Stimulated activated CD8-positive, alpha-beta memory T cell treated with anti-CD3 and anti-CD28 coated beads, Interleukin-7, amount 100 ng/mL, for 48 hours (primary cell): ENCODE results near the gene HOXC12.

Experiments used
- DNase-seq, 2 donors: peaks; one replicate each; pipeline ENCODE4 v3.0.0-alpha.2; 2020; ENCODE audit warnings: low read depth in 1 of 2; ENCODE audit errors: extremely low read depth in 1 of 2

The HOXC12 gene

DNA sequence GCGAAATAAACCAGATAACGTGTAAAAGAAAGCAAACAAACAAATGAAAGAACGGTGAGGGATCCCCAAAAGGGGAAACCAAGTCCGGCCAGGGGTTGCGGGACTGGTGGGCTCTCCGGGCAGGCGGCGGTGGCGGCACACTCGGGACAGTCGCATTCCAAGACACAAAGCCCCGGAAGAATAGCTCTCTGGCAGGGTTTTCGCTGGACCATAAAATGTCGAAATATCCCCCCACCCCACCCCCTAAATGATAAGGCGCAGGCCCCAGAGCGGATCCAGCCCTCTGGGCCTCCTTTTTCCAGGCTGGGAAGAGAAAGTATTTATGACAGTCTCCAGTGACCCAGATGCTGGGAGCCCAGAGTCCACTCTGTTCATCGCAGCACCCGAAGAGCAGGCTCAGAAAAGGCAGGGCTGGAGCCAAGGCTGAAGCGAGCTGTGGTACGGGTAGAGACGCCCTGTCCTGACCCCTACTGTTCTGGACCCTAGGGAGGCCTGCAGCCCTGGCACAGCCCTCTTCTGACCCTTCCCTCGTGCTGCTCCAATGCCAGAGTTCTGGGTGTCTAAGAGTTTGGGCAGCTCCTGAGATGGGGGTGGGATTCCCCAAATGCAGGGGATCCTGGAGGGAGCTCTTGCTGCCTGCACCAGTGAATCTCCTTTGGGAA, 52.0 kb downstream of the HOXC12 start:
- DNase-seq: no peak

DNA sequence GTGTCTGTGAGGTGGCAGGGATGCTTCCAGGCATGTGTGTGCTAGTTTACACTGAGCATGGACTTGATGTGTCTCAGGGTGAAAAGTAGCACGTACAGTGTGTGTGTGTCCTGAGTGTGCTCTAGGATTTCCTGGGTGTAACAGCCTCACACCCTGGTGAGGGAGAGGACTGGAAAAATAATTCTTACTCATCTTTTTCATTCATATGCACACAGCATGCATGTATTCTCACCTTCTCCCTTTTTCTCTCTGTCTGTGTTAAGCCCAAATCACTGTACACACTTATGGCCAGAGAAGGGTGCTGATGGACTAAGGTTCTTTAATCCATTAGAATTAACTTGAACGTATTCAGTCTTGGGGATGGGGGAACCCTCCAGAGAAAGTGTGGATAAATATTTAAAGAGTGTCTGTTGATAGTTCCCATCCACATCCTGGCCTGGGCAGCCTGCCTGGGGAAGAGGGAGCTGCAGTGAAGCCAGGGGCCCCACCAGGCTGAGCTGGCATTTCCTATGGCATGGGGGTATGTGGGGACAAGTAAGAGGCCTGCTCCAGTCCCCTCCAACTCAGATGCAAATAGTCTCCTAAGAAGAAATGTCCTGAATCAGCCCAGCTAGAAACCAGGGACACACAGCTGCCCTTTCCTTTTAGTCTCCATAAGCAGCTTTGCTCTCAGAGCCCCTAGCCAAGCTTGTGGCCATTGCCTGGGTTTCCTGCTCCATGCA, 53.0 kb downstream of the HOXC12 start:
- DNase-seq: no peak

DNA sequence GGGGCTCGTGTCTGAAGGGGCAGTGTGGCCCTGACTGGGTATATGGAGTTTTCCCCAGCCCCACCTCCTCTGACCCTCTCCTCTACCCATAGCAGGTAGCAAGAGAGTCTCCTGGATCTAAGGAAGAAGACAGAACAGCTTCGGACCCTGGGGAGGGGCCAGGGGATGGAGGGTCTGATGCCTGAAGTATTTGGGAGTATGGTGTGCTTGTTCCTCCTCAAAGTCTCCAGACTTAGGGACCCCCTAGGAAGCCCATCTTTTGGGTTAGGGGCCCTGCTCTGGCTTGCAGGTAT, 53.5 kb downstream of the HOXC12 start:
- DNase-seq: no peak
